Smooth muscle cell (in vitro differentiated cells): ENCODE data around the gene SMURF2. TPM values are rescaled to one million over a fixed set of nuclear protein-coding genes. Genes with fewer than 3 reads are reported as not detected.

ENCODE experiments used
- DNase-seq: peaks from one replicate; lab custom pipeline; 2025; ENCODE audit not compliant: unreplicated experiment; lab: John Stamatoyannopoulos, UW
- H2AFZ ChIP-seq: fragments of 200-600 bp; sonication (generic); 2 replicates; pipeline ENCODE4 v1.6.0; 2016; ENCODE audit warnings: antibody characterized with exemption, low read depth, mild to moderate bottlenecking
- H3F3A ChIP-seq: fragments of 200-600 bp; sonication (generic); 2 replicates; pipeline ENCODE4 v1.6.0; 2017; ENCODE audit warnings: antibody characterized with exemption, low read depth
- H3K27ac ChIP-seq: fragments of 200-600 bp; sonication (generic); 2 replicates; pipeline ENCODE4 v1.5.1; 2016; ENCODE audit warnings: low read depth, mild to moderate bottlenecking
- H3K27me3 ChIP-seq: fragments of 200-600 bp; sonication (generic); 2 replicates; pipeline ENCODE4 v1.6.1; 2016; ENCODE audit warnings: low read depth, mild to moderate bottlenecking
- H3K36me3 ChIP-seq: fragments of 200-600 bp; sonication (generic); 2 replicates; pipeline ENCODE4 v1.5.1; 2016; ENCODE audit warnings: low read depth
- H3K4me1 ChIP-seq: fragments of 200-600 bp; sonication (generic); 2 replicates; pipeline ENCODE4 v1.5.1; 2016; ENCODE audit warnings: low read depth
- H3K4me2 ChIP-seq: fragments of 200-600 bp; sonication (generic); 2 replicates; pipeline ENCODE4 v1.6.0; 2016; ENCODE audit warnings: mild to moderate bottlenecking
- H3K4me3 ChIP-seq: fragments of 200-600 bp; sonication (generic); 2 replicates; pipeline ENCODE4 v1.5.1; 2016; ENCODE audit warnings: mild to moderate bottlenecking
- H3K79me2 ChIP-seq: fragments of 200-600 bp; sonication (generic); 2 replicates; pipeline ENCODE4 v1.6.0; 2016; ENCODE audit warnings: low read depth, mild to moderate bottlenecking
- H3K9ac ChIP-seq: fragments of 200-600 bp; sonication (generic); 2 replicates; pipeline ENCODE4 v1.6.0; 2016; ENCODE audit warnings: low read depth
- H3K9me3 ChIP-seq: fragments of 200-600 bp; sonication (generic); replicated peaks from 2 replicates; pipeline ENCODE4 v1.5.1; 2016; ENCODE audit warnings: low read depth
- H4K20me1 ChIP-seq: fragments of 200-600 bp; sonication (generic); 2 replicates; pipeline ENCODE4 v1.6.0; 2016; ENCODE audit warnings: low read depth
- WGBS: methylation state at CpG from one replicate; pipeline ENCODE4 v1.1.7; 2016; ENCODE audit warnings: low lambda C conversion rate; 5-methylcytosine and 5-hydroxymethylcytosine counted together
- polyA plus RNA-seq: library from polyadenylated mRNA; unstranded; fragments of >200 nt; fragmentation: Nextera tagmentation; extraction: Ambion mirVana; gene quantifications from 2 replicates; pipeline ENCODE4 v1.2.1, GENCODE V29; 2016
- total RNA-seq: library from RNA; depleted of rRNA; stranded (reverse); fragments of >200 nt; gene quantifications from 2 replicates; pipeline ENCODE4 v1.2.3, GENCODE V29; 2014
- TF ChIP-seq, protein P1 (sequence below): fragments of 200-600 bp; sonication (generic); IDR thresholded peaks from 2 replicates; pipeline ENCODE4 v1.5.1; 2017; ENCODE audit warnings: borderline replicate concordance, mild to moderate bottlenecking, antibody characterized with exemption; ENCODE audit not compliant: insufficient read depth, poor library complexity, severe bottlenecking

Gene SMURF2
- total and polyA plus RNA-seq, 2 experiments from 2014 or later = 38.9 to 91.2 TPM

DNA sequence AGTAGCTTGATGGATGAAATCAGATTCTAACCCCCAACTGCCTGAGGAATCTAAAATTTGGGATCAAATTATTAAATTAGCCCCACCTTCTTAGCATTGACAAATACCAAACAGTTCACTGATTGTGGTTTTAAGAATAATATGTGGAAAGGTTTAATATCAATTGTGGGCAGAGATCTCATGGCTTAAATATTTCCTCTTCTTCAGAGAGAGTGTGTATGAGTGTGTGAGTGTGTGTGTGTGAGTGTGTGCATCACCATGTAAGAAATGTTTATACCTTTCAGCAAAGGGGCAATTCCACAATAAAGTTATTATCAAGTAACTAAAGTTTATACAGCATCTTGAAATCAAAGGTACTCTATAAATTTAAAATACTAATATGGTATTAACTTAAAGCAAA lies 3.2 kb downstream of the SMURF2 start:
- Histone ChIP-seq H3K79me2 (peaks cover 77% of the 10 kb centered on the region), H2AFZ (no peak overlapping the region), H4K20me1 (peaks cover 76% of the 10 kb centered on the region), H3K27ac (peak overlapping the region; percentile 83), H3K4me3 (peak overlapping the region; percentile 93), H3K4me2 (peak overlapping the region; percentile 90), H3K4me1 (peaks cover 15% of the 10 kb centered on the region), H3F3A (peaks cover 15% of the 10 kb centered on the region), H3K9ac (peak overlapping the region; percentile 8), H3K36me3 (no peaks in the 10 kb centered on the region), H3K27me3 (no peaks in the 10 kb centered on the region), H3K9me3 (peaks cover 7% of the 10 kb centered on the region)
- TF ChIP-seq, protein P1, sequence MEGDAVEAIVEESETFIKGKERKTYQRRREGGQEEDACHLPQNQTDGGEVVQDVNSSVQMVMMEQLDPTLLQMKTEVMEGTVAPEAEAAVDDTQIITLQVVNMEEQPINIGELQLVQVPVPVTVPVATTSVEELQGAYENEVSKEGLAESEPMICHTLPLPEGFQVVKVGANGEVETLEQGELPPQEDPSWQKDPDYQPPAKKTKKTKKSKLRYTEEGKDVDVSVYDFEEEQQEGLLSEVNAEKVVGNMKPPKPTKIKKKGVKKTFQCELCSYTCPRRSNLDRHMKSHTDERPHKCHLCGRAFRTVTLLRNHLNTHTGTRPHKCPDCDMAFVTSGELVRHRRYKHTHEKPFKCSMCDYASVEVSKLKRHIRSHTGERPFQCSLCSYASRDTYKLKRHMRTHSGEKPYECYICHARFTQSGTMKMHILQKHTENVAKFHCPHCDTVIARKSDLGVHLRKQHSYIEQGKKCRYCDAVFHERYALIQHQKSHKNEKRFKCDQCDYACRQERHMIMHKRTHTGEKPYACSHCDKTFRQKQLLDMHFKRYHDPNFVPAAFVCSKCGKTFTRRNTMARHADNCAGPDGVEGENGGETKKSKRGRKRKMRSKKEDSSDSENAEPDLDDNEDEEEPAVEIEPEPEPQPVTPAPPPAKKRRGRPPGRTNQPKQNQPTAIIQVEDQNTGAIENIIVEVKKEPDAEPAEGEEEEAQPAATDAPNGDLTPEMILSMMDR = no peak
- no peak for DNase-seq

DNA sequence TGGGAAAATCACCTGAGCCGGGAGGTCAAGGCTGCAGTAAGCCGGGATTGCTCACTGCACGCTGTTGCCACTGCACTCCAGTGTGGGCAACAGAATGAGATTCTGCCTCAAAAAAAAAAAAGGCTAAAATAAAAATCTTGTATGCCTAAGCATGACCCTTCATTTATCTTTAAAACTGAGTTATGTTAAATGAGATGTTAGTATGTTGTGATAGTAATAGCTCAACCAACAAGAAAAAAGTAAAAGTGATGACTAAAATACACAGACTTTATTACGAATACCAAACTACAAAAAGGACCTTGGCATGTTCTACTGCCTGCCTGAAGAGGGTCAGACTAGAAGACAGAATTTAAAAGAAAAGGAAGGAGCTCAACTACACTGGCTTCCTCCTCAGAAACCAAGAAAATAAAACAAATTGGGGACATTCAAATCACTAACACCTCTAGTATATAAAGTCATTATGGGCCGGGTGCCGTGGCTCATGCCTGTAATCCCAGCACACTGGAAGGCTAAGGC lies 4.4 kb downstream of the SMURF2 start:
- H3F3A ChIP-seq = peaks cover 9% of the 10 kb centered on the region
- peaks cover 90% of the 10 kb centered on the region for H3K79me2 ChIP-seq
- H3K27ac ChIP-seq = peak overlapping the region; percentile 83
- peaks cover 21% of the 10 kb centered on the region for H3K4me1 ChIP-seq
- H3K36me3 ChIP-seq = no peaks in the 10 kb centered on the region
- no peak overlapping the region for H3K9ac ChIP-seq
- peaks cover 88% of the 10 kb centered on the region for H4K20me1 ChIP-seq
- TF ChIP-seq, protein P1 = no peak
- no peaks in the 10 kb centered on the region for H3K27me3 ChIP-seq
- no peak for DNase-seq
- H3K9me3 ChIP-seq = peaks cover 7% of the 10 kb centered on the region
- no peak overlapping the region for H3K4me3 ChIP-seq
- no peak overlapping the region for H2AFZ ChIP-seq
- 86% methylated on average over 6 of the region's 6 CpGs for WGBS
- peak overlapping the region; percentile 90 for H3K4me2 ChIP-seq

DNA sequence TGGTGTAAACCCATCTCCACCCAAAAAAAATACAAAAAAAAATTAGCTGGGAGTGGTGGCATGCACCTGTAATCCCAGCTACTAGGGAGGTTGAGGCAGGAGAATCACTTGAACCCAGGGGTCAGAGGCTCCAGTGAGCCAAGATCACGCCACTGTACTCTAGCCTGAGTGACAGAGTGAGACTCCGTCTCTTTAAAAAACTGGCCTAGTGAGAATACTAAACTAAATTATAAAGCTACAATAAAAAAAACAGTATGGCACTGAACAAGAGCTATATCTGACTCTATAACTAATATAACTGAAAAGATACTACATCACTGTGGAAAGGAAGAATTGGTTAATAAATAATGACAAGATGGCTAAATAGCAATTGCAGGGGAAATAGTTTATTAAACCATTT lies 6.4 kb downstream of the SMURF2 start:
- Histone ChIP-seq H3K4me2 (no peak overlapping the region), H3K4me3 (no peak overlapping the region), H4K20me1 (peaks cover 100% of the 10 kb centered on the region), H2AFZ (no peak overlapping the region), H3K4me1 (peaks cover 21% of the 10 kb centered on the region), H3K9ac (no peak overlapping the region), H3K27ac (no peak overlapping the region), H3K36me3 (no peaks in the 10 kb centered on the region), H3F3A (peaks cover 6% of the 10 kb centered on the region), H3K79me2 (peaks cover 100% of the 10 kb centered on the region), H3K9me3 (peaks cover 7% of the 10 kb centered on the region), H3K27me3 (no peaks in the 10 kb centered on the region)
- WGBS = 100% methylated on average over 2 of the region's 2 CpGs
- TF ChIP-seq, protein P1 = no peak
- no peak for DNase-seq

DNA sequence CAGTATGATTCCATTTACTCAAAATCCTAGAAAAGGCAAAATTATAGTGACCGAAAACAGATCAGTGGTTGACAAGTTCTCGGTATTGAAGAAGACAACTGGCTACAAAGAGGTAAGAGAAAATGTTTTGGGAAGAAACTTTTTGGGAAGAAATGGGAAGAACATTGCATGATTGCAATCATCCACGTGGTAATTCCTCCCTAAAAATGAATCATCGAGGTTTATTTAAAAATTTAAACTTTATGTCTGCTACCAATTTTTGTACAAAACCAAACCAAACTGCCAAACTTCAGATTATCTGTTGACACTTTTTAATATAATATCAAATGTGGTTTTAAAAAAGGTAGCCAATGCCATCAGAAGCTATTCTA lies 8.1 kb downstream of the SMURF2 start:
- Histone ChIP-seq H4K20me1 (peaks cover 100% of the 10 kb centered on the region), H3K79me2 (peaks cover 100% of the 10 kb centered on the region), H3K4me2 (peak overlapping the region; percentile 62), H3K9me3 (peaks cover 7% of the 10 kb centered on the region), H3K4me1 (peaks cover 11% of the 10 kb centered on the region), H3K27me3 (no peaks in the 10 kb centered on the region), H3K4me3 (no peak overlapping the region), H2AFZ (no peak overlapping the region), H3K27ac (peak overlapping the region; percentile 69), H3K36me3 (no peaks in the 10 kb centered on the region), H3K9ac (peak overlapping the region; percentile 30), H3F3A (peaks cover 6% of the 10 kb centered on the region)
- WGBS = 69% methylated on average over 4 of the region's 4 CpGs
- no peak for DNase-seq
- TF ChIP-seq, protein P1 = no peak
